HepG2 (cell line): ENCODE measurements around the gene KLHL12. TPM values are rescaled to one million over a fixed set of nuclear protein-coding genes. Genes with fewer than 3 reads are reported as not detected.

Experiments used
- CAMTA2 ChIP-seq: sonication (generic); formaldehyde crosslinking; IDR thresholded peaks from 2 replicates; pipeline ENCODE4 v1.4.0; 2020; ENCODE audit warnings: mild to moderate bottlenecking, missing genetic modification reagents, borderline replicate concordance
- GATAD1 ChIP-seq: IDR thresholded peaks from 2 replicates; pipeline ENCODE4 v1.6.1; 2016; ENCODE audit warnings: missing genetic modification reagents, missing compliant biosample characterization
- HBP1 ChIP-seq: IDR thresholded peaks from 2 replicates; pipeline ENCODE4 v1.6.1; 2016; ENCODE audit warnings: low read depth, control low read depth
- MTERF4 ChIP-seq: sonication (generic); formaldehyde crosslinking; IDR thresholded peaks from 2 replicates; pipeline ENCODE4 v1.8.0; 2023; ENCODE audit warnings: mild to moderate bottlenecking, missing genetic modification reagents
- NFE2L1 ChIP-seq: sonication (generic); formaldehyde crosslinking; IDR thresholded peaks from 2 replicates; pipeline ENCODE4 v1.4.0; 2020; ENCODE audit warnings: missing genetic modification reagents, mild to moderate bottlenecking, borderline replicate concordance
- PCBP1 ChIP-seq: fragments of 200-400 bp; formaldehyde crosslinking; IDR thresholded peaks from 2 replicates; pipeline ENCODE4 v1.6.1; 2017; ENCODE audit warnings: mild to moderate bottlenecking, low read depth, low read length, borderline replicate concordance
- RFXANK ChIP-seq: IDR thresholded peaks from 2 replicates; pipeline ENCODE4 v1.6.1; 2016
- SKIL ChIP-seq: sonication (generic); formaldehyde crosslinking; IDR thresholded peaks from 2 replicates; pipeline ENCODE4 v1.8.0; 2022; ENCODE audit warnings: missing genetic modification reagents, mild to moderate bottlenecking, moderate library complexity, borderline replicate concordance
- SMAD9 ChIP-seq: sonication (generic); formaldehyde crosslinking; IDR thresholded peaks from 2 replicates; pipeline ENCODE4 v1.5.1; 2020; ENCODE audit warnings: mild to moderate bottlenecking, missing genetic modification reagents
- TBP ChIP-seq: sonication (generic); formaldehyde crosslinking; IDR thresholded peaks from 2 replicates; pipeline ENCODE4 v1.5.0; 2020; ENCODE audit warnings: missing genetic modification reagents
- TBX2 ChIP-seq: sonication (generic); formaldehyde crosslinking; IDR thresholded peaks from 2 replicates; pipeline ENCODE4 v1.5.0; 2020; ENCODE audit warnings: missing genetic modification reagents, mild to moderate bottlenecking, borderline replicate concordance
- TCF7L2 ChIP-seq: IDR thresholded peaks from 2 replicates; pipeline ENCODE4 v1.6.1; 2011; ENCODE audit warnings: mild to moderate bottlenecking, low read depth, low read length, moderate library complexity
- XRCC5 ChIP-seq: fragments of 200-400 bp; formaldehyde crosslinking; optimal IDR thresholded peaks from 2 replicates; pipeline ENCODE3; 2017; ENCODE audit warnings: mild to moderate bottlenecking, low read length
- ZBTB49 ChIP-seq: sonication (generic); formaldehyde crosslinking; IDR thresholded peaks from 2 replicates; pipeline ENCODE4 v1.4.0; 2020; ENCODE audit warnings: missing genetic modification reagents, borderline replicate concordance
- ZNF256 ChIP-seq: sonication (generic); formaldehyde crosslinking; conservative IDR thresholded peaks from 2 replicates; pipeline ENCODE4 v1.4.0; 2020; ENCODE audit warnings: missing genetic modification reagents
- ZNF30 ChIP-seq: sonication (generic); formaldehyde crosslinking; IDR thresholded peaks from 2 replicates; pipeline ENCODE4 v1.5.0; 2020; ENCODE audit warnings: mild to moderate bottlenecking, missing genetic modification reagents
- ZNF468 ChIP-seq: sonication (generic); formaldehyde crosslinking; IDR thresholded peaks from 2 replicates; pipeline ENCODE4 v1.8.0; 2022; ENCODE audit warnings: mild to moderate bottlenecking, moderate library complexity, missing genetic modification reagents
- ZNF776 ChIP-seq: sonication (generic); formaldehyde crosslinking; IDR thresholded peaks from 2 replicates; pipeline ENCODE4 v1.4.0; 2020; ENCODE audit warnings: mild to moderate bottlenecking, missing genetic modification reagents
- ZXDC ChIP-seq: sonication (generic); formaldehyde crosslinking; IDR thresholded peaks from 2 replicates; pipeline ENCODE4 v1.5.0; 2020; ENCODE audit warnings: mild to moderate bottlenecking, missing genetic modification reagents
- polyA plus RNA-seq, 8 experiments: library from polyadenylated mRNA; depleted of rRNA in 3 of 8; stranded (reverse) in 7 of 8; unstranded in 1 of 8; fragments of >200 nt; fragmentation: Illumina TruSeq in 4 of 8; extraction: Trizol in 4 of 8; gene quantifications; 2 replicates each; pipeline versions ENCODE4 v1.2.1 to v1.2.3, GENCODE V29; 2011 to 2016; ENCODE audit warnings: low read depth in 4 of 8, missing spikeins in 1 of 8, mixed read lengths in 1 of 8; ENCODE audit not compliant: insufficient read depth in 1 of 8
- total RNA-seq, 5 experiments: library from RNA; depleted of rRNA; stranded (reverse); fragments of >200 nt; fragmentation: Illumina TruSeq; extraction: Trizol; gene quantifications; 2 replicates each; pipeline ENCODE4 v1.2.3, GENCODE V29; 2016; ENCODE audit warnings: low read depth in 1 of 5

Gene KLHL12
- total and polyA plus RNA-seq, 2 of the 13 experiments (the other 11 are each of a cell fraction or from before 2014, with no cell fraction given) = 19.2 to 25.2 TPM

GRCh38 chr1:202860744-202861419 lies 66.2 kb downstream of the KLHL12 start (continued):
- no peak for TF ChIP-seq MTERF4 (CRISPR knock-in tag)
- peak; percentile 63 for TF ChIP-seq GATAD1
- TF ChIP-seq HBP1 (CRISPR knock-in tag) = no peak; the same call in 1 of the 2 replicates
- TF ChIP-seq TCF7L2 = no peak
- 0 out of 2 replicates have a peak, but pooled peaks have one; percentile 25 for TF ChIP-seq PCBP1
- no peak for TF ChIP-seq SKIL (CRISPR knock-in tag)
- TF ChIP-seq SMAD9 = no peak
- TF ChIP-seq ZNF256 = no peak; the same call in 1 of the 2 replicates
- TF ChIP-seq XRCC5 = peak; percentile 43
- TF ChIP-seq ZBTB49 (CRISPR knock-in tag) = no peak
- no peak for TF ChIP-seq ZNF468 (CRISPR knock-in tag)
- no peak for TF ChIP-seq ZXDC (CRISPR knock-in tag)
- TF ChIP-seq TBX2 (CRISPR knock-in tag) = no peak
- no peak for TF ChIP-seq CAMTA2
- no peak for TF ChIP-seq RFXANK
- no peak for TF ChIP-seq TBP (CRISPR knock-in tag)
- TF ChIP-seq NFE2L1 (CRISPR knock-in tag) = no peak
- no peak for TF ChIP-seq ZNF776 (CRISPR knock-in tag)
- TF ChIP-seq ZNF30 = no peak
